MM.1S (cell line): ENCODE data around the gene GPANK1.
A peak's percentile ranks its signal among the peaks of the same experiment; 100 is the strongest.

Source experiments
- DNase-seq: peaks from one replicate; pipeline ENCODE4 v3.0.0-alpha.2; 2015
- H2AFZ ChIP-seq: fragments of 300-600 bp; sonication (generic); 2 replicates; pipeline ENCODE4 v1.6.0; 2016; ENCODE audit warnings: antibody characterized with exemption, low read length
- H3F3A ChIP-seq: fragments of 300-600 bp; sonication (generic); 2 replicates; pipeline ENCODE4 v1.6.1; 2016; ENCODE audit warnings: mild to moderate bottlenecking, antibody characterized with exemption, low read length, moderate library complexity, mixed read lengths; ENCODE audit not compliant: insufficient read depth
- H3K27ac ChIP-seq: fragments of 300-600 bp; sonication (generic); 2 replicates; pipeline ENCODE4 v1.5.1; 2016; ENCODE audit warnings: mild to moderate bottlenecking, low read length
- H3K27me3 ChIP-seq: fragments of 300-600 bp; sonication (generic); replicated peaks from 2 replicates; pipeline ENCODE4 v1.6.0; 2016; ENCODE audit warnings: low read length; ENCODE audit not compliant: insufficient read depth
- H3K36me3 ChIP-seq: fragments of 300-600 bp; sonication (generic); replicated peaks from 2 replicates; pipeline ENCODE4 v1.6.1; 2016; ENCODE audit warnings: mild to moderate bottlenecking, low read length, mixed read lengths; ENCODE audit not compliant: insufficient read depth
- H3K4me1 ChIP-seq: fragments of 300-600 bp; sonication (generic); 2 replicates; pipeline ENCODE4 v1.6.1; 2016; ENCODE audit warnings: low read length, mixed read lengths
- H3K4me2 ChIP-seq: fragments of 300-600 bp; sonication (generic); 2 replicates; pipeline ENCODE4 v1.6.0; 2016; ENCODE audit warnings: low read depth, low read length
- H3K4me3 ChIP-seq: fragments of 300-600 bp; sonication (generic); 2 replicates; pipeline ENCODE4 v1.5.1; 2016; ENCODE audit warnings: low read length, mixed read lengths
- H3K79me2 ChIP-seq: fragments of 300-600 bp; sonication (generic); 2 replicates; pipeline ENCODE4 v1.6.1; 2016; ENCODE audit warnings: mixed run types, low read length, mixed read lengths
- H3K9ac ChIP-seq: fragments of 300-600 bp; sonication (generic); 2 replicates; pipeline ENCODE4 v1.6.1; 2016; ENCODE audit warnings: low read length, mixed read lengths
- H3K9me2 ChIP-seq: fragments of 300-600 bp; sonication (generic); replicated peaks from 2 replicates; pipeline ENCODE4 v1.6.1; 2016; ENCODE audit warnings: mild to moderate bottlenecking, low read length, mixed read lengths; ENCODE audit not compliant: insufficient read depth
- H3K9me3 ChIP-seq: fragments of 300-600 bp; sonication (generic); replicated peaks from 2 replicates; pipeline ENCODE4 v1.6.1; 2016; ENCODE audit warnings: mild to moderate bottlenecking, low read length, mixed read lengths; ENCODE audit not compliant: insufficient read depth
- H4K20me1 ChIP-seq: fragments of 300-600 bp; sonication (generic); 2 replicates; pipeline ENCODE4 v1.6.1; 2016; ENCODE audit warnings: mild to moderate bottlenecking, low read length, moderate library complexity, mixed read lengths; ENCODE audit not compliant: insufficient read depth
- EZH2 ChIP-seq: fragments of 300-600 bp; sonication (generic); optimal IDR thresholded peaks from 2 replicates; pipeline ENCODE3; 2017; ENCODE audit warnings: low read depth, mild to moderate bottlenecking, antibody characterized with exemption, low read length, mixed read lengths
- EZH2phosphoT487 ChIP-seq: fragments of 300-600 bp; sonication (generic); IDR thresholded peaks from 2 replicates; pipeline ENCODE4 v1.6.1; 2018; ENCODE audit warnings: antibody characterized with exemption, low read length
- TF ChIP-seq, protein P1 (sequence below): fragments of 300-600 bp; sonication (generic); IDR thresholded peaks from 2 replicates; pipeline ENCODE4 v1.5.1; 2016; ENCODE audit warnings: antibody characterized with exemption, low read length, mixed read lengths

The GPANK1 gene

DNA sequence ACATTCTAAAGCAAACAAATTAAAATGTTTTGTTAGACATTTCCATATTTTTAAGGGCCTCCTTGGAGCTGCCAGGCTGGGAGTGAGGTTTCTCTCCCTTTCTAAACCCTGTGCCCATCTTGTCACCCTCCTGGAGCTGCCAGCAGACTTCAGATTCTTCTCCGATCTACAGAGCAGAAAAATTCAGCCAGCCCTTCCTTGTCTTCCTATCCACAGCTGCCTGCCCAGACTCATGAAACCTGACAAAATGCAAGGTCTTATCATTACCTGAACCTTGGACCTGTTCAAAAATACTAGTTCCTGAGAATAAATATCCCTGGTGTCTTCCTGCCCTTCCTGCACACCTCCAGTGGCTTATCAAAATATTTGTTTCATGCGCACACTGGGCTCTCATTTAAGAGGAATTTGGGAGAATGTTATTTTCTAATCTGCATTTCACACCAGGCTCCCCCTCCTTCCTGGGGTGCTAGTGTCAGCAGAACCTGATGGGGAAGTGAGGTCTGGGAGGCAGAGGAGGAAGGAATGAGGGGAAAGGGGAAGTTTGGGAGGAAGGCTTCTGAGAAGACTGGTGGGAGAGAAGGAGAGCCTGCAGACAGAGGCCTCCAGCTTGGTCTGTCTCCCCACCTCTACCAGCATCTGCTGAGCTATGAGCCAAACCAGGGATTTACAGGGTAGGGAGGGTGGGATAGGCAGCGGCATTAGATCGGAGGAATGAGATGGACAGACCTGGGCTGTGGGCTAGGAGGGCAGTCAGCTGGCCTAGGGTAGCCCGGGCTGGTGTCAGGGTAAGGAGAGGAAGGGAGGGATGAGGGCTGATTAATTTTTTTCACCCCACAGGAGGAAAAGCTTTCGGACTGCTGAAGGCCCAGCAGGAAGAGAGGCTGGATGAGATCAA lies 49.9 kb downstream of the GPANK1 start, which contains the start of gene AIF1:
Gene AIF1 (plus strand): TSS at position 551 of the 895 bp plus-strand sequence. CDS start 96 bp downstream, at position 647.
- Histone ChIP-seq H3K4me1 (peaks cover 10% of the 10 kb centered on the region), H3K9me3 (no peaks in the 10 kb centered on the region), H3K9me2 (no peaks in the 10 kb centered on the region), H3F3A (peaks cover 10% of the 10 kb centered on the region; the same call in 1 of the 2 replicates), H3K36me3 (no peaks in the 10 kb centered on the region), H3K79me2 (no peaks in the 10 kb centered on the region), H3K27me3 (no peaks in the 10 kb centered on the region), H3K4me3 (no peak within 1 kb of the TSS; the same call in 1 of the 2 replicates), H3K27ac (peak within 1 kb of the TSS; percentile 35; the same call in 1 of the 2 replicates), H2AFZ (peak within 1 kb of the TSS; percentile 50; the same call in 1 of the 2 replicates), H3K9ac (peak within 1 kb of the TSS; percentile 7; the same call in 1 of the 2 replicates), H3K4me2 (peak within 1 kb of the TSS; percentile 39), H4K20me1 (no peaks in the 10 kb centered on the region)
- no peak for TF ChIP-seq EZH2
- no peak for TF ChIP-seq EZH2phosphoT487
- TF ChIP-seq, protein P1, sequence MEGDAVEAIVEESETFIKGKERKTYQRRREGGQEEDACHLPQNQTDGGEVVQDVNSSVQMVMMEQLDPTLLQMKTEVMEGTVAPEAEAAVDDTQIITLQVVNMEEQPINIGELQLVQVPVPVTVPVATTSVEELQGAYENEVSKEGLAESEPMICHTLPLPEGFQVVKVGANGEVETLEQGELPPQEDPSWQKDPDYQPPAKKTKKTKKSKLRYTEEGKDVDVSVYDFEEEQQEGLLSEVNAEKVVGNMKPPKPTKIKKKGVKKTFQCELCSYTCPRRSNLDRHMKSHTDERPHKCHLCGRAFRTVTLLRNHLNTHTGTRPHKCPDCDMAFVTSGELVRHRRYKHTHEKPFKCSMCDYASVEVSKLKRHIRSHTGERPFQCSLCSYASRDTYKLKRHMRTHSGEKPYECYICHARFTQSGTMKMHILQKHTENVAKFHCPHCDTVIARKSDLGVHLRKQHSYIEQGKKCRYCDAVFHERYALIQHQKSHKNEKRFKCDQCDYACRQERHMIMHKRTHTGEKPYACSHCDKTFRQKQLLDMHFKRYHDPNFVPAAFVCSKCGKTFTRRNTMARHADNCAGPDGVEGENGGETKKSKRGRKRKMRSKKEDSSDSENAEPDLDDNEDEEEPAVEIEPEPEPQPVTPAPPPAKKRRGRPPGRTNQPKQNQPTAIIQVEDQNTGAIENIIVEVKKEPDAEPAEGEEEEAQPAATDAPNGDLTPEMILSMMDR: no peak
- DNase-seq: no peak

DNA sequence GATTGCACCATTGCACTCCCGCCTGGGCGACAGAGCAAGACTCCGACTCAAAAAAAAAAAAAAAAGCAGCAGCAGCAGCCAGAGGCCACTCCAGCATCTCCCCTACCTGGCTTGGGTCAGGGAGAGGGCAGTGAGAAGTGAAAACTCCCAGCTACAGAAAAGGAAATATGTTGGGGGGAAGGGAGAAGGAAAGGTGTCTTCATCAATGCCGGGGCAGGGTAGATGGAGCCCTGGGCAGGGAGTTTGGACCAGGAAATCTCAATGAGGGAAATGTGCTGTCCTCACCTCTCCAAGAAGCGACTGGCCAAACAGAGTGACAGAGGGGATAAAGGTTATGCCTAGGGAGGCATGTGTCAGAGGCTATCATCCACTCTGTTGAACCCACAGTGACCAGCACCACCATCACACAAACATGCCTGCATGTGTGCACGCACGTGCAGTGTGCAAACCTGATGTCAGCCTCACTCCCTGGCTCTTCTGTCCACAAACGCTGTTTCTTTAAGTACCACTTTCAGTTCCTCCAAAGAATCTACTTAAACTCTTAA lies 50.6 kb downstream of the GPANK1 start:
- Histone ChIP-seq H3F3A (peaks cover 6% of the 10 kb centered on the region; the same call in 1 of the 2 replicates), H3K4me3 (no peak overlapping the region; the same call in 1 of the 2 replicates), H3K9me2 (no peaks in the 10 kb centered on the region), H3K27ac (peak overlapping the region; percentile 35; the same call in 1 of the 2 replicates), H3K9ac (peak overlapping the region; percentile 7; the same call in 1 of the 2 replicates), H4K20me1 (no peaks in the 10 kb centered on the region), H3K27me3 (no peaks in the 10 kb centered on the region), H3K4me1 (peaks cover 10% of the 10 kb centered on the region), H3K36me3 (no peaks in the 10 kb centered on the region), H3K79me2 (no peaks in the 10 kb centered on the region), H2AFZ (peak overlapping the region; percentile 50; the same call in 1 of the 2 replicates), H3K9me3 (no peaks in the 10 kb centered on the region), H3K4me2 (peak overlapping the region; percentile 39; the same call in 1 of the 2 replicates)
- TF ChIP-seq EZH2 (no peak), EZH2phosphoT487 (no peak)
- TF ChIP-seq, protein P1: no peak
- DNase-seq: peak; percentile 44
